Fibroblast of lung (primary cell): Measurements from ENCODE around the gene POPDC2.

Source experiments
- CTCF ChIP-seq, 2 donors: IDR thresholded peaks in 1 of 2; conservative IDR thresholded peaks in 1 of 2; 1 replicate in 1 of 2; 2 replicates in 1 of 2; pipeline ENCODE4 v1.5.1; 2011 to 2012; ENCODE audit warnings: low read length in 2 of 2, control low read depth in 1 of 2, inconsistent platforms in 1 of 2, low read depth in 1 of 2, mild to moderate bottlenecking in 1 of 2
- EZH2 ChIP-seq: IDR thresholded peaks from 2 replicates; pipeline ENCODE4 v1.5.1; 2012; ENCODE audit warnings: low read length, control low read depth, mild to moderate bottlenecking; ENCODE audit errors: missing control alignments

DNA sequence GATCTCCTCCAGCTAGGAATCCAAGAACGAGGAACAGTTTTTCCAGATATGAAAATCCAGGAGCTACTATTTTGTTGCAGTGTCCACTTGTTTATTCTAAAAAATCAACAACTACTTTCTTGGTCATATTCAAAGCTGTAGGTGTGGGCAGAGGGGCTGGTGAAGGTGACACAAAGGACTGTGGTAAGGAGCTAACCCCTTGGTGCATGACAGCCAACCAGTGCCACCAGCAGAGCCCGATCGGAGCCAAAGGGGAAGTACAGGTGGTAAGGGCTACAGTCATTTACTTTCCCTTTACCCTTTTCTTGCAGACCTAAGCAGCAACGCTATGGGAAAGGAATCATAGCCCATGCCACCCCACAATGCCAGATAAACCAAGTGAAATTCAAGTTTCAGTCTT, 32.0 kb downstream of the POPDC2 start:
- TF ChIP-seq CTCF (conservative IDR thresholded peaks at IDR 0.05 in 1 of 2, IDR thresholded peaks at IDR 0.05 in 1 of 2; ENCODE audit: low read depth in 1 of 2, low read length in 2 of 2) = no peak
- no peak for TF ChIP-seq EZH2
